ENCODE data around the gene NEK7.

DNA sequence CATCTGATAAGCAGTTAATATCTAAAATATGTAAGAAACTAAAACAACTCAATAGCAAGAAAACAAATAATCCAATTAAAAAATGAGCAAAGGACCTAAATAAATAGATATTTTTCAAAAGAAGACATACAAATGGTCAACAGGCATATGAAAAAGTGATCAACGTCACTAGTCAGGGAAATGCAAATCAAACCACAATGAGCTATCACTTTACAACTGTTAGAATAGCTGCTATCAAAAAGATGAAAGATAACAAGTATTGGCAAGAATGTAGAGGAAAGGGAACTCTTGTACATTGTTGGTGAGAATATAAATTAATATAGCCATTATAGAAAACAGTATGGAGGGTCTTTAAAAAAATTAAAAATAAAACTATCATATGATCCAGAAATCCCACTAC, 40.7 kb upstream of the NEK7 start:
- TF ChIP-seq, protein P1, sequence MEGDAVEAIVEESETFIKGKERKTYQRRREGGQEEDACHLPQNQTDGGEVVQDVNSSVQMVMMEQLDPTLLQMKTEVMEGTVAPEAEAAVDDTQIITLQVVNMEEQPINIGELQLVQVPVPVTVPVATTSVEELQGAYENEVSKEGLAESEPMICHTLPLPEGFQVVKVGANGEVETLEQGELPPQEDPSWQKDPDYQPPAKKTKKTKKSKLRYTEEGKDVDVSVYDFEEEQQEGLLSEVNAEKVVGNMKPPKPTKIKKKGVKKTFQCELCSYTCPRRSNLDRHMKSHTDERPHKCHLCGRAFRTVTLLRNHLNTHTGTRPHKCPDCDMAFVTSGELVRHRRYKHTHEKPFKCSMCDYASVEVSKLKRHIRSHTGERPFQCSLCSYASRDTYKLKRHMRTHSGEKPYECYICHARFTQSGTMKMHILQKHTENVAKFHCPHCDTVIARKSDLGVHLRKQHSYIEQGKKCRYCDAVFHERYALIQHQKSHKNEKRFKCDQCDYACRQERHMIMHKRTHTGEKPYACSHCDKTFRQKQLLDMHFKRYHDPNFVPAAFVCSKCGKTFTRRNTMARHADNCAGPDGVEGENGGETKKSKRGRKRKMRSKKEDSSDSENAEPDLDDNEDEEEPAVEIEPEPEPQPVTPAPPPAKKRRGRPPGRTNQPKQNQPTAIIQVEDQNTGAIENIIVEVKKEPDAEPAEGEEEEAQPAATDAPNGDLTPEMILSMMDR (conservative IDR thresholded peaks at IDR 0.05) = no peak
- TF ChIP-seq ZFX (IDR thresholded peaks at IDR 0.05) = no peak

All from C4-2B (cell line).